Liver (tissue), 3 donors: ENCODE data around the gene DBP.

Experiments used
- CTCF ChIP-seq: fragments of 150-350 bp; IDR thresholded peaks from 2 replicates; pipeline ENCODE4 v1.5.1; 2017; ENCODE audit warnings: improper control_type of control experiment, low read depth, low read length; ENCODE audit not compliant: missing input control
- NR2F2 ChIP-seq: IDR thresholded peaks from 2 replicates; pipeline ENCODE4 v1.6.1; 2016; ENCODE audit warnings: antibody characterized with exemption
- RAD21 ChIP-seq, 2 donors: IDR thresholded peaks; 2 replicates each; pipeline ENCODE4 v1.6.1; 2016; ENCODE audit warnings: antibody characterized with exemption in 2 of 2, mild to moderate bottlenecking in 2 of 2
- TF ChIP-seq, protein P1 (sequence below): IDR thresholded peaks from 2 replicates; pipeline ENCODE4 v1.6.1; 2016; ENCODE audit warnings: antibody characterized with exemption, mild to moderate bottlenecking
- donor health status: healthy.
- donor health status: healthy.

GRCh38 chr19:48628486-48629296 lies 8.5 kb downstream of the DBP start:
- TF ChIP-seq CTCF = no peak
- TF ChIP-seq, protein P1, sequence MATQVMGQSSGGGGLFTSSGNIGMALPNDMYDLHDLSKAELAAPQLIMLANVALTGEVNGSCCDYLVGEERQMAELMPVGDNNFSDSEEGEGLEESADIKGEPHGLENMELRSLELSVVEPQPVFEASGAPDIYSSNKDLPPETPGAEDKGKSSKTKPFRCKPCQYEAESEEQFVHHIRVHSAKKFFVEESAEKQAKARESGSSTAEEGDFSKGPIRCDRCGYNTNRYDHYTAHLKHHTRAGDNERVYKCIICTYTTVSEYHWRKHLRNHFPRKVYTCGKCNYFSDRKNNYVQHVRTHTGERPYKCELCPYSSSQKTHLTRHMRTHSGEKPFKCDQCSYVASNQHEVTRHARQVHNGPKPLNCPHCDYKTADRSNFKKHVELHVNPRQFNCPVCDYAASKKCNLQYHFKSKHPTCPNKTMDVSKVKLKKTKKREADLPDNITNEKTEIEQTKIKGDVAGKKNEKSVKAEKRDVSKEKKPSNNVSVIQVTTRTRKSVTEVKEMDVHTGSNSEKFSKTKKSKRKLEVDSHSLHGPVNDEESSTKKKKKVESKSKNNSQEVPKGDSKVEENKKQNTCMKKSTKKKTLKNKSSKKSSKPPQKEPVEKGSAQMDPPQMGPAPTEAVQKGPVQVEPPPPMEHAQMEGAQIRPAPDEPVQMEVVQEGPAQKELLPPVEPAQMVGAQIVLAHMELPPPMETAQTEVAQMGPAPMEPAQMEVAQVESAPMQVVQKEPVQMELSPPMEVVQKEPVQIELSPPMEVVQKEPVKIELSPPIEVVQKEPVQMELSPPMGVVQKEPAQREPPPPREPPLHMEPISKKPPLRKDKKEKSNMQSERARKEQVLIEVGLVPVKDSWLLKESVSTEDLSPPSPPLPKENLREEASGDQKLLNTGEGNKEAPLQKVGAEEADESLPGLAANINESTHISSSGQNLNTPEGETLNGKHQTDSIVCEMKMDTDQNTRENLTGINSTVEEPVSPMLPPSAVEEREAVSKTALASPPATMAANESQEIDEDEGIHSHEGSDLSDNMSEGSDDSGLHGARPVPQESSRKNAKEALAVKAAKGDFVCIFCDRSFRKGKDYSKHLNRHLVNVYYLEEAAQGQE = no peak
- TF ChIP-seq NR2F2 = no peak
- no peak for TF ChIP-seq RAD21 (IDR thresholded peaks at IDR 0.05)
